Stimulated activated CD8-positive, alpha-beta memory T cell treated with anti-CD3 and anti-CD28 coated beads, Interleukin-15, amount 100 ng/mL, for 48 hours (primary cell): ENCODE results near the gene BCAS3.

Source experiments
- DNase-seq, 2 donors: peaks; one replicate each; pipeline ENCODE4 v3.0.0-alpha.2; 2020; ENCODE audit warnings: low read depth in 2 of 2

The BCAS3 gene

DNA sequence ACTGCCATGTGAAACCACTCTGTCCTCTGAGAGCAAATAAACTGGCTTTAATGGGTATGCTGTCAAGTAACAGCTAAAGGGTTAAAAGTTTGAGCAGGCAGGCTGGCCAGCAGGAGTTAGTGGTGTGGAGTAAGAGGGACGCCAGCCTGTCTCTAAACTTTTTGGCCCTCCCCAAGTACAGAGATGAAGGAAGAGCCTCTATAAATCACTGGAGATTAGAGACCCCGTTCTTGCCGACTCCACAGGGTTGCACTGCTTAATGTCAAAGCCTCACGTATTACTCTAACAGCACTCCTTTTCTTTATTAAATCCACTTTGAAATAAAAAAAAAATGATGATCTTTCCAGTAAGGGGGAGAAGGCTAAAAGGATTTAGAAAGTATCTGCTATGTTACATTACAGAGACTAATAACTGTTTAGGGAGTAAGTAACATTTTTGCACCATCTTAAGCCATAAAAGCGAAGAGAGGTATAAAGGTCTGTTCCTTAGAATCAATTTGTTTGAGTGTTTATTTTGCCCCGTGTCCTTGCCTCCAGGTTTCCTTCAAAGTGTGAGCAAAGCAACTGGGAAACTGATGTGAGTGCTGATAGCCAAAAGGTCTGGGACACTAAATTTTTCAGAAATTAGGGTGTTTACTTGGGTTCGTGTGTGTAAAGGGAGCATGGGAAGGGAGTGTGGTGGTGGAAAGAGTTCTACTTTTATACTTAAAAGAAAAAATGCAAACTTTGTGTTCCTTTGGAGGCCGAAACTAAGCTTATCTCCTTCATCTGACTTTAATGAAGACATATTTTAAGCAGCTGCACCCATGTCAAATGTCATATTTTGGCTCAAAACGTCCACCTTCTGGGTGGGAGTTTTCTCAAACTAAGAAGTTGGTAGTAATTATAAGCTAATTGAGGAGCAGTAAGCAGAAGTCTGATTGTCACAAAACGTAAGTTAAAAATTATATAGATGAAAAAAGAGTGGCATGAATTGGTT, 612.0 kb downstream of the BCAS3 start:
- no peak for DNase-seq

DNA sequence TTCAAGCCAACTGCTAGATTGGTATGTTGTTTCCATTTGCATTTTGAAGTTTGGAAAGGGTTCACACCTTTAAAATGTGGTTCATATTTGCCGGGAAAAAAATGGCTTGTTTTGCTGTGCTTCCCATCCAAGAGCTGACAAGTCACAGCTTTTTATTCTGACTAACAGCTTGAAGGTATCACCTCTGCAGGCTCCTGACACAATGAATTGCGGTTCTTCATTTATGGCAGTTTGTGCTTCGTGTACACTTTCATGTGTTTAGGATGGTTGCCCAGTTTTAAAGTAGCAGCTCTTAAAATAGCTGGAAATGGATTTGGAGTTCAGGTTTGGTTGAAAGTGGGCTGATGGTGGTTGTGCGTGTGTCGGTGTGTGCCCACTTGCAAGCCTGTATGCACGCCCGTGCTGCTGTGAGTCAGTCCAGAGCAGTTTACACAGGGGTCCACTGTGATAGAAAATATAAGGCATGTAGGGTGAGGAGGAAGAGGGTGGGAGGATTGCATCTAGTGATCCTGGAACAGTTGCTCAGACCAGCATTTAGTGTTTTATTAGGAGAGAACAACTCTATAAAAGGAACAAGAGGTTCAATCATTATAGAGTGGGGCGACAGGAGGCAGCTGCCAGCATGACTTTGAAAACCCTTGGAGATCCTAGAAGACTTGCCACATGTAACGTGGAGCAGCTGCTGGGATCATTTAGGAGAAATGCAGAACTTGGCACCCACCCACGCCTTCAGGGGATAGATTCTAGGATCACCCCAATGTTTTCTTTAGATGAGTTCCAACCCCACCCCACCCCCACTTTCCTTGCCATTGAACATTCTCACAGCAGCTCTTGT, 614.0 kb downstream of the BCAS3 start:
- no peak for DNase-seq

- no peak for DNase-seq
These were observed 616.6 kb downstream of the BCAS3 start for GRCh38 chr17:61294286-61294685.

DNA sequence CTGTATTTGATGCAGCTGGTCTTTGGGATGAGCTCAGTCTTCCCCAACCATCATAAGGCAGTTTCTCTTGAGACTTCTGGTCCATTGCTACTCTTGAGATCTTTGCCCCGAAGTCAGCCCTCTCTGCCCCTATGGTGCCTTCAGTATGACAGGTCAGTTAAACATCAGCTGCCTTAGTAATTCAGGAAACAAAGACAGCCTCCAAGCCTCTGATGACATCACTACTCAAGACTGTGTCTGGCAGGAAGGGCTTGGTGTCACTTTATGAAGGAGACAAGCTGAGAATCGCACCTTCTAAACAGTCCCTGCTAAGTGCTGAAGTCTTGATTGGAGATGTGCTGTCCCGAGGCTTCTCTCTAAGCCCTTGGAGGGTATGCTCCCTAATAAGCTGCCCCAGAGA, 617.1 kb downstream of the BCAS3 start:
- DNase-seq: no peak

DNA sequence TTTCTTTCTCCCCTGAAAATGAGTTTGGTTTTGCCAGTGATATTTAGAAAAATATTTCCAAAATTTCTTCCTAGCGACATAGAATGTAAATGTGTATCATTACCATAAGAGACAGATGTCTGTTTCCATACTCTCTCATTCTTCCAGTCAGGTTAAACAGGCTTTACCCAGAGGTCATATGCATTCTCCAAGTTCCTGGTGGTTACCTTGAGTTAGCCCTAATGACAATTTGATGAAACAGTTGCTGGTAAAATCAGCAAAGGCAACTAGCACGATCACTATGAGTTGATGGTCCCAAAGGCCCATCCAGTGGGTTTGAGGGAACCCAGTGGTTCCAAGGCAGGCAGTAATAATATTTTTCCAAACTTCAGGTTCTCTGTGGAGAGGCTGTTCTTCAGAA, 618.4 kb downstream of the BCAS3 start:
- DNase-seq: no peak

DNA sequence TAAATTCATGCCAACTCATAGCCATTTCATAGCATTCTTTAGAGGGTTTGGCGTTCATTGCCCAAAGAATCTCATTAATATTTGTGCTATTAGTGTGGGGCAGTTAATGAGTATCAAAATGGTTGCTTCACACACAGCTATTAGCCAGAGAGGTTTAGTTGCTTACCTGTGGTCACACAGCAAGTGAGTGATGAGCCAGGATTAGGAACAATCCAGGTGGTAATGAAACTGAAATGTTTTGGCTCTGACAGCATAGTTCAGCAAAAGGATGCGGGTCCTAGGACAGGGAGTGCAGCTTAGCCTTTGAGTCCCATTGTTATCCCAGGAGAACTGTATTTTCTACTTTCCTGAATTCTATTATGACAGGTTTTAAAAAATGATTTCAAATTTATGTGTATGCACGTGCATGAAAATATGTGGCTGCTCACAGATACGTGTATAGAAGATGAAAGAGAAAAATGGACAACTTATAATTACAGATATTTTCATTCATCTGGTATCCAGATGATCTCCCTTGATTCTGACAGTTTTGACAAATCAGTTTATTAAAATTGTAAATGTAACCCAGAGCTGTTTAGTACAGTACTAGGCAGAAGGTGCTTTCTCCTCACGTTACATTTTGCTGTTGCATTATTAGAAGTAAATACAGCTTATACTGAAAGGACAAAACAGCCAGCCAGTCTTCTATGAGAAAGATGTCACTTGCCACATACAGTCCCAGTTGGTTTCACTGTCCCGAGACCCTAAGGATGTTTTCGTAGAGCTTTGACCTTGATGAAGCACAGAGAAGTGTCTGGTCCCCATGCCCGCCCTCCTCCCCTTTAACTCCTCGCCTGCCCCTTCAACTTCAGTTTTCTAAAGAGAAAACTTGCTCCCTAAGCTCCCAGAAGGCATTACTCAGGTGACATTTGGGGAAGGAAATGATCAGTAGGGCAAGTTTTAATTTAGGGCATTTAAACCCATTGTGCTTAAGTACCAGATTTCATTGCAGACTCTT, 622.2 kb downstream of the BCAS3 start:
- no peak for DNase-seq

DNA sequence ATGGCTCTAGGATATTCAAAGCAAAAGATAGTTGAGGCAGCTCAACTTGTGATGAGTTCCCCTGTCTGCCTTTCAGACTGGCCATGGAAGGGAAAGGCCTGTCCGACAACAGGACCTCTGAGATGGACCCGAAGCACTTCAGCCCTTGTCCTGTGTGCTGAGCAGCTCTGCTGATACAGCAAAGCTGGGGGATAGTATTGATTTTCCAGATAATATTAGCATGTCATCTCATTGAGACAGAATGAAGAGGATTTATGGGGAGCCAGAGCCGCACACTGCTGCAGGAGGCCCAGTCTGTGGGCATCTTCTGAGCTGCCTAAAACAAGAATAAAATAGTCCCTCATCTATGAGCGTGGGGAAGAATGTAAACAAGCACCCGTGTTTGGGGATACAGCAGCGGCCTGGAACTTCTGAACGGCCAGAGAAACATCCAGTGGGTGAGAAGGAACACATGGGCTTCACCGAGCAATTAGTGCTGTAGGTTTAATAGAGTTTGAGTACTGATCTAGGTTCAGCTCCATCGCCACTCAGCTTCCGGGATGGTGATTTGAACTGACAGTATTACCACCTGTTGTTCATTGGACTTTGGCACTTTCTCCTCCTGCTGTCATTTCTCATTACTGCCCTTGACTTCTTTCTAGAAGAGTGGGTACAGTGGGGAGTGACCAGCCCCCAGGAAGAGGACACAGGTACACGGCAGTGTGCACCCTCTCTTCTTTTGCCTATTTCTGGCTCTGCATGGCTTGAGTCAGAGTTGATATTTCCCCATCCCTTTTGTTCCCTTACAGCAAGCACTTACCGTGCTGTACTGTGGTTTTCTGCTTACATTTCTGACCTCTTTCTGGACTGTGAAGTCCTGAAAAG, 625.5 kb downstream of the BCAS3 start:
- DNase-seq: no peak

- no peak for DNase-seq
These were observed 626.1 kb downstream of the BCAS3 start for GRCh38 chr17:61303817-61304096.

- no peak for DNase-seq
These were observed 627.4 kb downstream of the BCAS3 start for GRCh38 chr17:61305024-61305423.

DNA sequence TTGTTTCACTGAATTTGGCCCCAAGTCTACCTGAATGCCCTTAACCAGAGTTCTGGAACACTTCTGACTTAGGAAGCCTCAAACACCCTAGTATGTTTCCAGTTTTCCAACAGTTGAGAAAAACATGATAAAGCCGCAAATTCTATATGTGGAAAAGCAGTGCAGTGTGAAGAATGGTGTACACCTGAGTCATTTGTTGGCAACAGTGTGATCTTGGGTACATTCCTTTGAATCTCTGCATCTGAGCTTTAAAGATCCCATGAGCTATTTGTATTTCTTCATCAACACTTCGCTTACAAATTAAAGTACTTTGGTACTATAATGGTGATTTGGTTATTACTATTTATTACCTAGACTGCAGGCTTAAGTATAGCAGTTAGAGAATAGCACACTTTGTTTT, 628.4 kb downstream of the BCAS3 start:
- DNase-seq: no peak

DNA sequence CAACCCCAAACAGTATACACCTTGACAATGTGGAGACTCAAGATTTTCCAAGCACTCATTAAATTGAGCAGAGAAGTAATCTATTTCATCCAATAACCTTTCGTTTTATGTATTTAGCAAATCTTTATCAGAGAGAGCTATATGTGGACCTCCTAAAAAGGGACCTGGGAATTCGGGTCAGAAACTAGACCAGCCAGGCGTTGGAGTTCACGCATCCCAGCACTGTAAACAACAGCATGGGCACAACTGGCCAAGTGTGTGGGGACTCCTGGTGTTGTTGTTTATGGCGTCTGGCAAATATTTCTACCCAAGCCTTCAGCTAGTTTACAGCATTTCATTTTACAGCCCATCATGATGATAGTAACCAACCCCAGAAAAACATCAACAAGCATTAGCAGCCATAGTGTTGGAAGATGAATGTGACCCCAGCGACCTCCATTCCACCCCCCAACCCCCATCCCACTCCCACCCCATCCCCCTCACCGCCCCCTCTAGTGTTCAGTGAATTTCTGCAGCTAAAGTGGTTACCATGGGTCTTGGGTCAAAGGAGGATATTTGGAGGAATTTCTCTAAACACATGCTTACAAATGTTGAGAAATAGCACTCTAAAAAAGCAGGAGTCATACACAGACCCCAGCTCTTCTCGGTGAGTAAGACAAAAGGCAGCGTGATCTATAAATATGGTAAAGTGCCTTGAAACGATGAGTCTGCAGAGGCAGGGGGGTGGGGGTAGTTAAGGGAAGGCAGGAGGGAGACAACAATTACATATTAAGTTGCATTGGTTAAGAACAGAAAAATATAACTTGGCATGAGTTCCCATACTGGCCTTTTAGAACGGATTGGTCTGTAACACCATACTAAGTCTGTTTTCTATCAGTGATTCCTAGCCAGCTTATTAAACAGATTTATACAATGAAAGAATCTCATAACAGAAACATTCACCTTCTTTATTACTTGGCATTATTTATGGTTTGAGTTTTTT, 630.5 kb downstream of the BCAS3 start:
- no peak for DNase-seq

GRCh38 chr17:61309362-61310256, 632.0 kb downstream of the BCAS3 start:
- no peak for DNase-seq

DNA sequence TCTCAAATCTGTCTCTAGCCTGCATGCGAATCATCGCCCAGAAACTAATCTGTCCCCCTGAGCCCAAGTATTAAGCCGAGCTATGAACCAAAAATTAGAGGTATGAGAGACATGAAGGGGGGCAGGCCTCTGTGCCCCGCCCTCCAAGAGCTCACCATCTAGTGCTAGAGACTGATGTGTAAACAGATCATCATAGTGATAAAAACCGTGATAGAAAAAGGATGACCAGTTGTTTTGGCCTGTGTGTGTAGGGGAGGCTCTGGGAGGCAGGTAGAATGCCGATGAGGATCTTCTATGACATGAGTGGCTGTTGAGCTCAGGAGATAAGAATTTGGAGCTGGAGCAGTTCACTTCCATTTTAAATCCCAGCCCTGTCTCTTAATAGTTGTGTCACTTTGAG, 632.9 kb downstream of the BCAS3 start:
- DNase-seq: no peak

DNA sequence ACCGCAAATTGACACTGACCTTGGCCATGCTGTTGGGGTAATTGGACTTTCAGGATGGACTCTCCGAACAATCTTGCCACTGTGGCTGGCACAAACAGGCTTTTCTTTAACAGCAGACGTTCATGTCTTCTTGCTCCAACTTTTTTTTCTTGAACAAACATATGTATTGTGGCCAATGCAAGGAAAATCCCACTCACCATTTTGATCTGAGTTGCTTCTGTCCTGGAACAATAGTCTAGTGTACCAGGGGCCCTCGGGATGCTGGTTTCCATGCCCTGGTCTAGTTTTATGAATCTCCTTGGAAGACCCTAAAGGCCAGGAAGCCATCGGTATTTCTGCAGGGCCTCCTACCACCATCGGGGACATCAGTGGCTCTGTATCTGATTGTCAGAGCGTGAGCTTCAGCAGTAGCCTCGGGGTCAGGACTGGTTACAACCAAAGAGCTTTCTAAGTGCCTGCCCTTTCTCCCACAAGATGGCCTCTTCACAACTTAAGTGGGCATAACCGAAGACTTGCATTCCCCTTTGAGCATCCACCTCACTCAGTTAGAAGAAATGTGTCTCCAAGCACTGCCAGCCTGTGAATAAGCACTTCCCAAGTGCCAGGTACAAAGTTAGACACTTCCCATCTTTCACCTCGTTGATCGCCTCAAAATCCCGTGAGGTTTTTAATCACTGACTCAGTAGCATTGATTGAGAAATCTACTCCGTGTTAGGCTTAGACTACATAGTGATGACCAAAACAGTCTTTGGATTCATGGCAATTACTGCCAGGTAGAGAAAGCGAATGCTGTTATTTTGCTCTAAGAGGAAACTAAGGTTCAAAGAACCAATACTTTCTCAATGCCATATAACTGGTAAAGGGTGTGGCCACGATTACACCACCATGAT, 635.0 kb downstream of the BCAS3 start:
- DNase-seq: no peak

- DNase-seq: no peak
These were observed 636.0 kb downstream of the BCAS3 start for GRCh38 chr17:61313461-61314326.

DNA sequence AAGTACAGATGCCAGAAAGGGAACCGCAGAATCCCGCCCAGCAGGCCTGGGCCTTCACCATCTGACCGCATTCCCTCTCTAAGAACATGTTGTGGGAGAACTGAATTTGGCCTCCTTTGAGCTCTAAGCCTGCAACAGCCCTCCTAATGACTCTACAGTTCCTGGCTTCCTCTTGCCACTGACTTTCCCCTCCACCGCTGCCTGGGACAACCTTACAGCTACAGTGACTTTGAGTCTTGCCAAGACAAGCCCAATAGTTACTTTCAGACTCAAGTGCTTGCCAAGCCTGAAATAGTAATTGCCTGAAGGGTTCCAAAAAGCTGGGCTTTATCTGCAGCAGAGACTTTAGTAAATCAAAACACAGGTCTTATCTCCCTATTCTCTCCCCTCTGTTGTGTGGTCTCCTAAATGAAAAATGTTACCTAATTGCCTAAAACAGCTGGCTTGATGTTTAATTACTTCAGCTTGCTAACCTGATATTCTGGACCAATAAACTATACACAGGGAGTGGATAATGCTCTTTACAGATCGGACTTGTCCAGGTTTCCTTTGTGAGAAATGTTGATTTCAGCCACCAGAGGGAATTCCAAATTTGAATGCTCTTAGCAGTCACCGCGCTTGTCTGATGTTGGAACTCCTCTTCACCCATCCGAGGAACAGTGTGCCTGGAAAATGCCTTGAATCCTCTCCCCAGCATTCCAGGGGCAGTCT, 636.9 kb downstream of the BCAS3 start:
- no peak for DNase-seq
